ENCODE results near the gene DLK1. TPM values are rescaled to one million over a fixed set of nuclear protein-coding genes. Genes with fewer than 3 reads are reported as not detected.

Gene DLK1
- polyA plus RNA-seq, 4 donors, result 6.5 to 32.2 (median 15.7) TPM

- no peak for DNase-seq (ENCODE audit: low read depth in 4 of 4, low spot score in 3 of 4)
Measured at GRCh38 chr14:100774164-100774537, 47.5 kb downstream of the DLK1 start.

- no peak for DNase-seq (ENCODE audit: low read depth in 4 of 4, low spot score in 3 of 4)
Measured at GRCh38 chr14:100775351-100775830, 48.7 kb downstream of the DLK1 start.

DNA sequence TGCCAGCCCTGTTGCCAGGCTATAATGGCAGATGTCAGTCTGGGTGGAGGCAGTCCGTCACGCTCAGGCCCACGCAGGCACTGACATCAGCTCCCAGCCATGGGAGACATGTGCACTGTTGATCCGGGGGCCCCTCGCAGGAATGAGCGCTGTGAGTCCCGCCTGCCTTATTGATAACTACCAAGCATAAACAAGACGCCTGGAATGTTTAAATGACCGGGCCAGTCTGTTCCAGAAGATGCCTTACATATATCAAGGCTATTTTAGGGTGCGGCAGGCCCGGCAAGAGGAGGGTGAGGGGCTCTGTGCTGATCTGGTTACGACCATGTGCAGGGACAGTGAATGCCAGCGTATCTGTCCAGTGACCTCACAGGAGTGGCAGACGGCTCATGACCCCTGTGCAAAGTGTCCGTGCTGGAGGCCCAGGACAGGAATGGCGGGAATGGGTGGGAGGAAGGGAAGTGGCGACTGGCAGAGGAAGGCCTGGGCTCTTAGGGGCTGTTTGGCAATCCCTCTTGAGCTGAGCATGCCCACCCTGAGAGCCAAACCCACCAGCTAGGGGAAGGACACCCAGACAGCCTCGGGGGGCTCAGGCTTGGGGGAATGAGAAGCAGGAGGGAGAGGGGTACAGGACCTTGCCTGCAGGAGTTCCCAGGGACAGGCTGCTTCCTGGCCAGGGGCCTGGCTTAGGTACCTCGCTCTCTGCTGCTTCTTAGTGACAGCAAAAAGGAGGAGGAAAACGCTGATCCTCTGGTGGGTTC is 49.3 kb downstream of the DLK1 start:
- peak in 2 of 4 donors; percentile 12 to 25 for DNase-seq (ENCODE audit: low read depth in 4 of 4, low spot score in 3 of 4)

- DNase-seq (ENCODE audit: low read depth in 4 of 4, low spot score in 3 of 4), result no peak
Measured at GRCh38 chr14:100776681-100777365, 50.1 kb downstream of the DLK1 start.

GRCh38 chr14:100777366-100777817 is 50.7 kb downstream of the DLK1 start:
- no peak for DNase-seq (ENCODE audit: low read depth in 4 of 4, low spot score in 3 of 4)

DNA sequence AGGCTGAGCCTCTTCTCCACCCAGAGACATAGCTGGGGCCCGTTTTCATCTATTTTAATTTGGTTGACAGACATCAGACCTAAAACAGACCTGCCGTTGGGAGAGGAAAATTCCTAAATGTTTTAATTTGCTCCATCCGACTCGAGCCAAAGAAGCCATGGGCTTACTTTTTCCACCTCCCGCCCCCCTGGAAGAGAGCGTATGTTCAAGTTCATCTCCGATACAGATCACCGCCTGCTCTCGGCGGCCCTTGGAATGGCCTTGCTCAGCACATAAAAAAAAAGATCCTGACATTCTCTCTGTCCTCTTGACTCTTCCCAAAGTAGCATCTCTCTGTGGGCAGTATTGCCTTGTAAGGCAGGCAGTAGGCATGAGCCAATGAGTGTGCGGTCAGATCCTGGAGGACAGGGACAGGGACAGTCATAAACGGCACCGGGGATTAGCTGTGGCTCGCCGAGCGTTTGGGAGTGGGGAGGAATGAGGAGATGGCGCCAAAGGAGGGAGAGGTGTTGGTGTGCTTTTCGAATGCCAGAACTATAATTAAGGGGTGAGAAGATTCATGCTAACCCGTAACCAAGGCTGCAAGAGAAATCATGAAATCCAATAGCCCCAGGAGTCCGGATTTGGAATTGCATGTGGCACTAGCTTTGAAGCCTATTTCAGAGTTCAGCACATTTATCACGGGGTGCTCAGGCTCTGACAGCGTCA is 51.3 kb downstream of the DLK1 start:
- no peak for DNase-seq (ENCODE audit: low read depth in 4 of 4, low spot score in 3 of 4)

GRCh38 chr14:100778526-100778882 is 51.8 kb downstream of the DLK1 start:
- DNase-seq (ENCODE audit: low read depth in 4 of 4, low spot score in 3 of 4), result no peak

GRCh38 chr14:100778951-100779690 is 52.4 kb downstream of the DLK1 start:
- no peak for DNase-seq (ENCODE audit: low read depth in 4 of 4, low spot score in 3 of 4)

GRCh38 chr14:100779691-100780080 is 53.0 kb downstream of the DLK1 start:
- no peak for DNase-seq (ENCODE audit: low read depth in 4 of 4, low spot score in 3 of 4)

DNA sequence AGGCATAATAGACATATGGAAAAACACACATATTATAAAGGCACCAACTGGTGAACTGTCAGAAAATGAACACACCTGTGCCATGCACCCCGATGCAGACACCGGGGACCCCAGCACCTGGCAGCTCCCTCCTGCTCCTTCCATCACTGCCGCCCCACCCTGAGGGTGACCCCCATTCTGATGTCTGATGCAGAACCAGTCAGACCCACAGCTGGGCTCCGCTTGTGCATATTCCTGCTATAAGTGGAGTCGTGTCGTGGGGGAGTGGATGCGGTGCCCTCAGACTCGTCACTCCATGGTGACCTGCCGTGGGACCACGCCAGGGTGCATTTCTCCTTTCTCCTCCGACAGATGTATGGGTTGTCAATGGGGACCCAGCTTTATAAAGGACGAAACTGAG is 53.6 kb downstream of the DLK1 start:
- no peak for DNase-seq (ENCODE audit: low read depth in 4 of 4, low spot score in 3 of 4)

- no peak for DNase-seq (ENCODE audit: low read depth in 4 of 4, low spot score in 3 of 4)
Measured at GRCh38 chr14:100780646-100781355, 54.1 kb downstream of the DLK1 start.

DNA sequence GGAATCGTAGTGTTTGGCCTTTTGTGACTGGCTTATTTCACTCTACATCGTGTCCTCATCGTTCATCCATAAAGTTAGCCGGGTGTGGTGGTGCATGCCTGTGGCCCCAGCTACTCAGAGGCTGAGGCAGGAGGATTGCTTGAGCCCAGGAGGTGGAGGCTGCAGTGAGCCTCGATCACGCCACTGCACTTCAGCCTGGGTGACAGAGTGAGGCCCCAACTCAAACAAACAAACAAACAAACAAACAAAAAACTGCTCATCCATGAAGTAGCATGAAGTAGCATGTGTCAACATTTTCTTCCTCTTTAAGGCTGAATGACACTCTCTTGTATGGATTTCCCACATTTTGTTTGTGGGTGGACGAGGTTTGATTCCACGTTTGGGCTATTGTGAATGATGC is 55.3 kb downstream of the DLK1 start:
- no peak for DNase-seq (ENCODE audit: low read depth in 4 of 4, low spot score in 3 of 4)

- no peak for DNase-seq (ENCODE audit: low read depth in 4 of 4, low spot score in 3 of 4)
Measured at GRCh38 chr14:100782516-100783320, 56.0 kb downstream of the DLK1 start.

DNA sequence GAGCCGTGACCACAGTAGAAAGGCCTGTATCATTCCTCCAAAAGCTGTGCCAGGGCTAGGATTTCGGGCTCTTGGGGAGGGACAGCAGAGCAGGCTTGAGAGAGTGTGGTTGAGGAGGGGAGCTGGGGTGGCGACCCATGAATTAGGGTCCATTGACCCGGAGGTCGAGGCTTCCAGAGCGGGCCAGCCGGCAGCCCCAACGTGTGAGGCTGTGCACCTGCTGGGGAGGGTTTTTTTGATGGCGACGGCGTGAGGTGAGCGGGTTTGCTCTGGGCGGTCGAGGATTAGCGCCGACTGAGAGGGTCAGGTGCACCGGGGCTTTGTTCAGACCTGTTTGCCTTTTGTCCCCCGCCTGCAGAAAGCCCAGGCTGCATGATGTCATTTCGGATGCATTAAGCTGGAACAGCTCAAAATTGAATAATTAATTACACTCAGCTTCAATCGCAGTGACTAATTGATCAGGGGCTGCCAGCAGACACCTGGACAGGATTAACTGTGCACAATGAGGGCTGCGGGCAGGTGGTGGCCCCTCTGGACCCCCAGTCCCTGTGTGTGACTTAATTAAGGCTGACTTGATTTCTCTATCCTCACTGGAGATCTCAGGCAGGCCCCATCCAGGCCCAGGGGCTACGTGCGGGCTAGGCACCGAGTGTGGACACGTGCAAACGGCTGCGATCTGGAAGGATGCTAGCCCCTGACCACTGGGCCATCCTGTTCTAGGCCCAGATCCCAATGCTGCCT is 57.1 kb downstream of the DLK1 start:
- DNase-seq (ENCODE audit: low read depth in 4 of 4, low spot score in 3 of 4), result no peak

DNA sequence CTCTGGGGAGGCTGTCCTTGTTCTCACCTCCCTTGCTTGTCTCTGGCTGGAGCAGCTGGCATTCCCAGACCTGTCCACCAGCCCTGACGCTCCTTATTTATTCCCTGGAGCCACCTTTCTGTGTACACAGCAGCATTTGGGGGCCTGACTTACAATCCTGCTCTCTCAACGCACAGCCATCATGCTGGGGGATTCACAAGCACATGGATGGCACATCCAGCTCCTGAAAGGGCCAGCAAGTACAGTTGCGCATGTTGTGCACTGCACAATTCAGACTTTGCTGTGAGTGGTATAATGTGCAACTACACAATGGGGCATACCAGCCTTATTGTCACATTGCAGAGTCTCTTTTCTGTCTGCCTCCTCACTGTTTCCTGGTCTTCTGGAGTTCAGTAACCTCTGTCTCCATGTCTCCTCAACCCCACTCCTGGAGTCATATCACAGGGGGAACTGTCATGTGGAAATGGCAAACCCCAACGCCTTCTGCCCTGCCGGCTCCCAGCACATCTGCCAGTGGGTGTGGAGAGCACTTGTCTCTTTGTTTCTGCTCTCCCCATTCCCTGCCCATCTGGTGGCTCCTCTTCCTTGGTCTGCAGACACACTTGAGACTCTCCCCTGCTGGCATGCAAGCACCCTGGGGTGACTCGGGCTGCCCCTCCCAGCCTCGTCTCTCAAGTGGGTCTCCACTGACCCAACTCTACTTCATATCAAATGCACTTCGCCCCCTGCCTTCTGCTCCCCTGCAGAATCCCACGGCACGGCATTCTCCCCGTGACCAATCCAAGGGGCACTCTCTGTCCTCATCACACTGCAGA is 58.0 kb downstream of the DLK1 start:
- DNase-seq (ENCODE audit: low read depth in 4 of 4, low spot score in 3 of 4), result no peak

- DNase-seq (ENCODE audit: low read depth in 4 of 4, low spot score in 3 of 4), result no peak
Measured at GRCh38 chr14:100785338-100785615, 58.6 kb downstream of the DLK1 start.

GRCh38 chr14:100785626-100786025 is 58.9 kb downstream of the DLK1 start:
- DNase-seq (ENCODE audit: low read depth in 4 of 4, low spot score in 3 of 4), result no peak

DNA sequence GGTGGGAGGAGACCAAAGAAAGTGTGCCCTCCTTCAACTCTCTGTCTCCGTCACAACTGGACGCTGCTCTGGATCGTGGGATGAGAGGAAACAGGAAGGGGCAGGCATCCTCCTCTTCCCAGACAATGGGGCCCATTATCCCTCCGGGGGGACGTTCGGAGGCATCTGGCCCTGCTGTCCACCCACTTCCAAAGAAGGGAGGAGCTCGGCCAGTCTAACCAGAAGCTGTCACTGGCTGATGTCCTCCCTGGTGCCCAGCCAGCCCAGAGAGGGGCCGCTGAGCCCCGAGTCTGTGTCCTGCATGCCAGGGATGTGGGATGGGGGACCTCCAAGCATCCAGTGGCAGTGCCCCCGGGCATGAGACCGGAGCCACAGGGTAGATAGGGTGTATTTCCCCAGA is 59.4 kb downstream of the DLK1 start:
- DNase-seq (ENCODE audit: low read depth in 4 of 4, low spot score in 3 of 4), result no peak

Measured in left renal pelvis (tissue), 4 donors.